H1 (cell line): ENCODE results near the gene PLEKHG3. TPM values are rescaled to one million over a fixed set of nuclear protein-coding genes. Genes with fewer than 3 reads are reported as not detected.
"Not testable (repeated sequence)": the region's sequence is repeated elsewhere in the genome, so short reads cannot be mapped to it uniquely, and the experiment has no call there.

Experiments
- CTCF ChIA-PET: fragments of 300-600 bp; sonication (Branson Sonifier 250); formaldehyde crosslinking; loops from one replicate; lab custom pipeline; 2021; ENCODE audit not compliant: partially characterized antibody; lab: Charles Lee
- POLR2A ChIA-PET: fragments of 300-600 bp; sonication (Branson Sonifier 250); formaldehyde crosslinking; loops from one replicate; lab custom pipeline; 2021; ENCODE audit warnings: inconsistent platforms; ENCODE audit not compliant: partially characterized antibody; lab: Charles Lee
- DNase-seq, 2 experiments: peaks; one replicate each; pipeline versions ENCODE4 v3.0.0 to v3.0.0-alpha.2; 2010 to 2022; ENCODE audit warnings: low spot score in 2 of 2, low read depth in 1 of 2, mixed read lengths in 1 of 2
- FAIRE-seq: peaks from 2 replicates; lab custom pipeline; 2011; peaks lifted over from hg19 to GRCh38; lab: Jason Lieb, UNC
- H2AFZ ChIP-seq: 2 replicates; pipeline ENCODE4 v1.8.1; 2012; ENCODE audit warnings: low read length, inconsistent platforms
- H2AK5ac ChIP-seq: 2 replicates; pipeline ENCODE4 v1.6.1; 2013; ENCODE audit warnings: low read depth, low read length
- H2BK120ac ChIP-seq: replicated peaks from 2 replicates; pipeline ENCODE3; 2013; ENCODE audit warnings: low read depth, low read length, inconsistent platforms
- H2BK12ac ChIP-seq: 2 replicates; pipeline ENCODE4 v1.6.1; 2013; ENCODE audit warnings: low read depth, low read length
- H2BK15ac ChIP-seq: 2 replicates; pipeline ENCODE4 v1.6.1; 2013; ENCODE audit warnings: low read length
- H2BK20ac ChIP-seq: 2 replicates; pipeline ENCODE4 v1.6.1; 2013; ENCODE audit warnings: low read length
- H2BK5ac ChIP-seq: 2 replicates; pipeline ENCODE4 v1.6.1; 2013; ENCODE audit warnings: low read depth, low read length
- H3K14ac ChIP-seq: 2 replicates; pipeline ENCODE4 v1.6.1; 2013; ENCODE audit warnings: inconsistent platforms; ENCODE audit not compliant: insufficient read length
- H3K18ac ChIP-seq: 2 replicates; pipeline ENCODE4 v1.6.1; 2013; ENCODE audit warnings: low read length; ENCODE audit errors: extremely low read depth
- H3K23ac ChIP-seq: 2 replicates; pipeline ENCODE4 v1.6.1; 2013; ENCODE audit warnings: inconsistent platforms; ENCODE audit not compliant: insufficient read length
- H3K23me2 ChIP-seq: 2 replicates; pipeline ENCODE4 v1.6.1; 2013; ENCODE audit warnings: low read depth, low read length
- H3K27ac ChIP-seq: 2 replicates; pipeline ENCODE4 v1.6.1; 2011; ENCODE audit warnings: low read depth, low read length, inconsistent platforms
- H3K27me3 ChIP-seq, 4 experiments: replicated peaks in 1 of 4; 1 replicate in 1 of 4; 2 replicates in 3 of 4; pipeline versions ENCODE4 v1.6.1 to v1.8.1; 2011 to 2013; ENCODE audit warnings: low read length in 3 of 4, mild to moderate bottlenecking in 3 of 4, inconsistent platforms in 2 of 4, mixed read lengths in 2 of 4, moderate library complexity in 1 of 4; ENCODE audit not compliant: control insufficient read depth in 3 of 4, insufficient read depth in 3 of 4; ENCODE audit errors: extremely low read depth in 1 of 4
- H3K36me3 ChIP-seq, 4 experiments: 2 replicates each; pipeline versions ENCODE4 v1.6.1 to v1.8.1; 2011 to 2013; ENCODE audit warnings: mild to moderate bottlenecking in 4 of 4, low read length in 3 of 4, moderate library complexity in 2 of 4, control low read depth in 1 of 4, inconsistent platforms in 1 of 4; ENCODE audit not compliant: insufficient read depth in 4 of 4, control insufficient read depth in 2 of 4
- H3K4ac ChIP-seq: replicated peaks from 2 replicates; pipeline ENCODE3; 2013; ENCODE audit warnings: low read length, low read depth, mixed read lengths, inconsistent platforms; ENCODE audit not compliant: insufficient read length
- H3K4me1 ChIP-seq, 4 experiments: replicated peaks in 1 of 4; 1 replicate in 1 of 4; 2 replicates in 3 of 4; pipeline versions ENCODE4 v1.6.1 to v1.8.1; 2011 to 2013; ENCODE audit warnings: low read length in 3 of 4, inconsistent platforms in 2 of 4, mixed read lengths in 1 of 4; ENCODE audit not compliant: insufficient read depth in 4 of 4, control insufficient read depth in 3 of 4
- H3K4me2 ChIP-seq, 2 experiments: 2 replicates each; pipeline versions ENCODE4 v1.6.1 to v1.8.1; 2011 to 2013; ENCODE audit warnings: low read depth in 2 of 2, low read length in 2 of 2, control low read depth in 1 of 2, inconsistent platforms in 1 of 2, mild to moderate bottlenecking in 1 of 2; ENCODE audit not compliant: insufficient read depth in 1 of 2
- H3K4me3 ChIP-seq, 4 experiments: fragments of 200-600, 300-600 bp in 1 of 4; sonication (generic), shearing (Covaris generic), sonication (Bioruptor Twin) in 1 of 4; 2 replicates each; pipeline versions ENCODE4 v1.5.1 to v1.8.1; 2011 to 2016; ENCODE audit warnings: low read length in 4 of 4, low read depth in 3 of 4, control low read depth in 2 of 4, inconsistent platforms in 2 of 4, mild to moderate bottlenecking in 2 of 4, mixed read lengths in 1 of 4, moderate library complexity in 1 of 4; ENCODE audit not compliant: insufficient read depth in 2 of 4; ENCODE audit errors: extremely low read depth in 1 of 4
- H3K56ac ChIP-seq: replicated peaks from 2 replicates; pipeline ENCODE3; 2013; ENCODE audit warnings: low read depth, mild to moderate bottlenecking, mixed read lengths, low read length, inconsistent platforms; ENCODE audit not compliant: insufficient read length
- H3K79me1 ChIP-seq: 2 replicates; pipeline ENCODE4 v1.6.1; 2013; ENCODE audit warnings: low read depth, low read length, control low read depth
- H3K79me2 ChIP-seq, 2 experiments: 2 replicates each; pipeline versions ENCODE4 v1.6.1 to v1.8.1; 2012 to 2013; ENCODE audit warnings: low read length in 2 of 2, mild to moderate bottlenecking in 2 of 2, inconsistent platforms in 1 of 2; ENCODE audit not compliant: insufficient read depth in 2 of 2, control insufficient read depth in 1 of 2
- H3K9ac ChIP-seq, 4 experiments: replicated peaks in 1 of 4; 1 replicate in 1 of 4; 2 replicates in 3 of 4; pipeline versions ENCODE4 v1.6.1 to v1.8.1; 2011 to 2013; ENCODE audit warnings: low read depth in 3 of 4, low read length in 3 of 4, control low read depth in 2 of 4, mild to moderate bottlenecking in 2 of 4, moderate library complexity in 2 of 4, inconsistent platforms in 1 of 4; ENCODE audit errors: extremely low read depth in 1 of 4
- H3K9me3 ChIP-seq, 2 experiments: 2 replicates each; pipeline versions ENCODE4 v1.6.1 to v1.8.1; 2012 to 2013; ENCODE audit warnings: mild to moderate bottlenecking in 2 of 2, moderate library complexity in 2 of 2, control low read depth in 1 of 2, inconsistent platforms in 1 of 2, low read depth in 1 of 2, low read length in 1 of 2, mixed read lengths in 1 of 2; ENCODE audit not compliant: insufficient read depth in 2 of 2
- H4K20me1 ChIP-seq, 2 experiments: replicated peaks in 1 of 2; 2 replicates each; pipeline versions ENCODE3 to v1.8.1; 2011 to 2013; ENCODE audit warnings: inconsistent platforms in 2 of 2, low read length in 2 of 2, mild to moderate bottlenecking in 1 of 2; ENCODE audit not compliant: insufficient read depth in 2 of 2, control insufficient read depth in 1 of 2
- H4K5ac ChIP-seq: 2 replicates; pipeline ENCODE4 v1.6.1; 2013; ENCODE audit warnings: low read length, low read depth, mixed read lengths, inconsistent platforms; ENCODE audit not compliant: insufficient read length
- H4K8ac ChIP-seq: 2 replicates; pipeline ENCODE4 v1.8.0; 2013; ENCODE audit warnings: mild to moderate bottlenecking, moderate library complexity, low read length, inconsistent platforms; ENCODE audit not compliant: insufficient read depth; ENCODE audit errors: extremely low read depth
- H4K91ac ChIP-seq: replicated peaks from 2 replicates; pipeline ENCODE3; 2013; ENCODE audit warnings: low read length, mixed read lengths, inconsistent platforms; ENCODE audit not compliant: insufficient read length
- TAF1 ChIP-seq: IDR thresholded peaks from 2 replicates; pipeline ENCODE4 v1.6.1; 2011; ENCODE audit warnings: mild to moderate bottlenecking, low read depth, low read length
- WGBS, 2 experiments: shearing (Covaris generic) in 1 of 2; methylation state at CpG; one replicate each; pipeline versions ENCODE4 v1.1.6 to v1.1.7; 2013 to 2015; ENCODE audit warnings: low lambda C conversion rate in 2 of 2, mixed read lengths in 2 of 2, inconsistent platforms in 1 of 2, low coverage in 1 of 2, missing lambda C conversion rate in 1 of 2; ENCODE audit not compliant: insufficient replicate concordance in 2 of 2, insufficient coverage in 1 of 2, insufficient read length in 1 of 2; ENCODE audit errors: extremely low coverage in 1 of 2, missing lambda C conversion rate in 1 of 2; 5-methylcytosine and 5-hydroxymethylcytosine counted together
- polyA plus RNA-seq, 7 experiments: library from polyadenylated mRNA; depleted of rRNA in 3 of 7; stranded (reverse) in 5 of 7; unstranded in 2 of 7; fragments of >200 nt in 5 of 7; fragments of 200-250 nt in 2 of 7; gene quantifications; 1 replicate in 5 of 7; 2 replicates in 1 of 7; 4 replicates in 1 of 7; pipeline versions ENCODE4 v1.2.1 to v1.2.3, GENCODE V29; 2011 to 2013; ENCODE audit warnings: missing spikeins in 2 of 7, mixed read lengths in 2 of 7
- total RNA-seq: library from RNA; stranded (reverse); fragmentation: NEBNext Ultra II Directional; extraction: Animal tissue kit (Norgen Biotek cat#: 25700); gene quantifications from 2 replicates; pipeline ENCODE4 v1.2.1, GENCODE V29; 2021

The PLEKHG3 gene
- total and polyA plus RNA-seq, 2 of the 8 experiments (the other 6 are each of a cell fraction or from before 2014, with no cell fraction given): 43.4 to 90.6 TPM

- Histone ChIP-seq H2BK120ac (no peak overlapping the region), H3K4me2 (no peak overlapping the region), H3K9ac (no peak overlapping the region), H3K14ac (no peak overlapping the region), H4K5ac (no peak overlapping the region), H3K56ac (no peak overlapping the region), H2BK15ac (no peak overlapping the region), H4K20me1 (no peaks in the 10 kb centered on the region), H2AFZ (no peak overlapping the region), H2AK5ac (no peak overlapping the region), H3K23me2 (no peaks in the 10 kb centered on the region; the same call in 1 of the 2 replicates), H3K79me1 (no peaks in the 10 kb centered on the region), H4K8ac (no peak overlapping the region), H3K9me3 (no peaks in the 10 kb centered on the region), H3K79me2 (no peaks in the 10 kb centered on the region), H3K4me1 (peaks cover 0 to 9% (median 3%) of the 10 kb centered on the region in 4 experiments; a peak in 3 of 7 replicates), H3K27ac (no peak overlapping the region), H3K18ac (no peak overlapping the region), H4K91ac (no peak overlapping the region), H3K27me3 (peaks cover 0 to 5% (median 5%) of the 10 kb centered on the region in 4 experiments; a peak in 4 of 7 replicates), H2BK20ac (no peak overlapping the region), H3K4ac (no peak overlapping the region), H3K23ac (no peak overlapping the region), H2BK12ac (no peak overlapping the region), H3K36me3 (no peaks in the 10 kb centered on the region), H3K4me3 (no peak overlapping the region), H2BK5ac (no peak overlapping the region)
- no peak for FAIRE-seq
- ChIA-PET CTCF (interaction anchor here (0.8 to 2.3 kb wide), 8 partner anchors 8 to 76 kb away, joined by 3 to 11 read pairs (median 5); partner anchors contain the start of gene PLEKHG3), POLR2A (interaction anchor here (1.2 to 1.4 kb wide), 2 partner anchors 21 to 28 kb away, joined by 3 to 7 read pairs; no protein-coding TSS in a partner anchor)
- WGBS, 2 experiments: 91% methylated on average over 3 of the region's 3 CpGs; no CpG with 5 or more reads in 1 of the 2 experiments
- no peak for TF ChIP-seq TAF1
- DNase-seq: no peak
These were observed 14.9 kb upstream of the PLEKHG3 start for GRCh38 chr14:64689289-64689688.

- WGBS, 2 experiments: 96% methylated on average over 6 of the region's 6 CpGs; no CpG with 5 or more reads in 1 of the 2 experiments
- H3K23ac ChIP-seq, H3K27ac ChIP-seq, DNase-seq, H2AFZ ChIP-seq, H3K14ac ChIP-seq, H3K9me3 ChIP-seq, H2BK120ac ChIP-seq, H3K18ac ChIP-seq, H4K8ac ChIP-seq, H3K79me2 ChIP-seq, H2BK5ac ChIP-seq, H4K20me1 ChIP-seq, POLR2A ChIA-PET, H2AK5ac ChIP-seq, H3K79me1 ChIP-seq, H2BK20ac ChIP-seq, H3K4me2 ChIP-seq, H3K23me2 ChIP-seq, FAIRE-seq, H3K36me3 ChIP-seq, H3K27me3 ChIP-seq, H3K4me1 ChIP-seq, H3K9ac ChIP-seq, H2BK12ac ChIP-seq, H4K5ac ChIP-seq, H3K56ac ChIP-seq, H2BK15ac ChIP-seq, H4K91ac ChIP-seq, H3K4ac ChIP-seq, H3K4me3 ChIP-seq: not testable (repeated sequence)
- CTCF ChIA-PET: interaction anchor here (0.6 to 1.0 kb wide), 2 partner anchors 27 to 292 kb away, joined by 3 read pairs; no protein-coding TSS in a partner anchor
These were observed 13.6 kb upstream of the PLEKHG3 start for GRCh38 chr14:64690607-64691006.
